Measurements from ENCODE around the gene SEMA6C.

The SEMA6C gene

DNA sequence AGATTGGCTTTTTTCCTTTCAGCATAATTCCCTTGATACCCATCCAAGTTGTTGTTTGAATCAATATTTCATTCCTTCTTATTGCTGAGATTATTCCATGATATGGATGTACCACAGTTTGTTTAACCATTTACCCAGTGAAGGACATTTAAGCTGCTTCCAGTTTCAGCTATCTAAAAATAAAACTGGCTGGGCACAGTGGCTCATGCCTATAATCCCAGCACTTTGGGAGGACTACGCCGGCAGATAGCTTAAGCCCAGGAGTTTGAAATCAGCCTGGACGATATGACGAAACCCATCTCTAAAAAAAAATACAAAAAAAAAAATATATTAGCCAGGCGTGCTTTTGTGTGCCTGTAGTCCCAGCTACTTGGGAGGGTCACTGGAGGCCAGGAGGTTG, 32.6 kb downstream of the SEMA6C start:
- H3K4me3 ChIP-seq (ENCODE audit: low read depth, low read length): no peak overlapping the region
- H3K4me1 ChIP-seq (ENCODE audit: control insufficient read depth, insufficient read depth, low read length): no peaks in the 10 kb centered on the region
- H3K9me3 ChIP-seq (ENCODE audit: control insufficient read depth, insufficient read depth, low read depth, low read length): no peaks in the 10 kb centered on the region
- ChIA-PET POLR2A (no interaction called here), CTCF (interaction anchor here (0.7 to 4.5 kb wide), 2 partner anchors 14 to 18 kb away, joined by 5 to 19 read pairs; no protein-coding TSS in a partner anchor)
- peaks cover 0 to 5% of the 10 kb centered on the region in 2 experiments; a peak in 2 of 3 replicates for H3K36me3 ChIP-seq (ENCODE audit: control insufficient read depth in 2 of 2, insufficient read depth in 1 of 2, low read length in 2 of 2)
- TF ChIP-seq EGR2 (tag by site-specific recombination; IDR thresholded peaks at IDR 0.05; ENCODE audit: low read depth): no peak
- TF ChIP-seq, protein P1, sequence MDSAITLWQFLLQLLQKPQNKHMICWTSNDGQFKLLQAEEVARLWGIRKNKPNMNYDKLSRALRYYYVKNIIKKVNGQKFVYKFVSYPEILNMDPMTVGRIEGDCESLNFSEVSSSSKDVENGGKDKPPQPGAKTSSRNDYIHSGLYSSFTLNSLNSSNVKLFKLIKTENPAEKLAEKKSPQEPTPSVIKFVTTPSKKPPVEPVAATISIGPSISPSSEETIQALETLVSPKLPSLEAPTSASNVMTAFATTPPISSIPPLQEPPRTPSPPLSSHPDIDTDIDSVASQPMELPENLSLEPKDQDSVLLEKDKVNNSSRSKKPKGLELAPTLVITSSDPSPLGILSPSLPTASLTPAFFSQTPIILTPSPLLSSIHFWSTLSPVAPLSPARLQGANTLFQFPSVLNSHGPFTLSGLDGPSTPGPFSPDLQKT (IDR thresholded peaks at IDR 0.05; ENCODE audit: borderline replicate concordance, low read depth, low read length): no peak
- no peak for TF ChIP-seq ZBTB8A (tag by site-specific recombination; IDR thresholded peaks at IDR 0.05)
- TF ChIP-seq ZNF555 (tag by site-specific recombination; conservative IDR thresholded peaks at IDR 0.05): no peak
- no peak for TF ChIP-seq ZNF768 (tag by site-specific recombination; IDR thresholded peaks at IDR 0.05)
- no peak for TF ChIP-seq ZFP41 (tag by site-specific recombination; IDR thresholded peaks at IDR 0.05; ENCODE audit: borderline replicate concordance)
- TF ChIP-seq, protein P2, sequence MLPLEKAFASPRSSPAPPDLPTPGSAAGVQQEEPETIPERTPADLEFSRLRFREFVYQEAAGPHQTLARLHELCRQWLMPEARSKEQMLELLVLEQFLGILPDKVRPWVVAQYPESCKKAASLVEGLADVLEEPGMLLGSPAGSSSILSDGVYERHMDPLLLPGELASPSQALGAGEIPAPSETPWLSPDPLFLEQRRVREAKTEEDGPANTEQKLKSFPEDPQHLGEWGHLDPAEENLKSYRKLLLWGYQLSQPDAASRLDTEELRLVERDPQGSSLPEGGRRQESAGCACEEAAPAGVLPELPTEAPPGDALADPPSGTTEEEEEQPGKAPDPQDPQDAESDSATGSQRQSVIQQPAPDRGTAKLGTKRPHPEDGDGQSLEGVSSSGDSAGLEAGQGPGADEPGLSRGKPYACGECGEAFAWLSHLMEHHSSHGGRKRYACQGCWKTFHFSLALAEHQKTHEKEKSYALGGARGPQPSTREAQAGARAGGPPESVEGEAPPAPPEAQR (tag by site-specific recombination; IDR thresholded peaks at IDR 0.05): no peak
- TF ChIP-seq, protein P3, sequence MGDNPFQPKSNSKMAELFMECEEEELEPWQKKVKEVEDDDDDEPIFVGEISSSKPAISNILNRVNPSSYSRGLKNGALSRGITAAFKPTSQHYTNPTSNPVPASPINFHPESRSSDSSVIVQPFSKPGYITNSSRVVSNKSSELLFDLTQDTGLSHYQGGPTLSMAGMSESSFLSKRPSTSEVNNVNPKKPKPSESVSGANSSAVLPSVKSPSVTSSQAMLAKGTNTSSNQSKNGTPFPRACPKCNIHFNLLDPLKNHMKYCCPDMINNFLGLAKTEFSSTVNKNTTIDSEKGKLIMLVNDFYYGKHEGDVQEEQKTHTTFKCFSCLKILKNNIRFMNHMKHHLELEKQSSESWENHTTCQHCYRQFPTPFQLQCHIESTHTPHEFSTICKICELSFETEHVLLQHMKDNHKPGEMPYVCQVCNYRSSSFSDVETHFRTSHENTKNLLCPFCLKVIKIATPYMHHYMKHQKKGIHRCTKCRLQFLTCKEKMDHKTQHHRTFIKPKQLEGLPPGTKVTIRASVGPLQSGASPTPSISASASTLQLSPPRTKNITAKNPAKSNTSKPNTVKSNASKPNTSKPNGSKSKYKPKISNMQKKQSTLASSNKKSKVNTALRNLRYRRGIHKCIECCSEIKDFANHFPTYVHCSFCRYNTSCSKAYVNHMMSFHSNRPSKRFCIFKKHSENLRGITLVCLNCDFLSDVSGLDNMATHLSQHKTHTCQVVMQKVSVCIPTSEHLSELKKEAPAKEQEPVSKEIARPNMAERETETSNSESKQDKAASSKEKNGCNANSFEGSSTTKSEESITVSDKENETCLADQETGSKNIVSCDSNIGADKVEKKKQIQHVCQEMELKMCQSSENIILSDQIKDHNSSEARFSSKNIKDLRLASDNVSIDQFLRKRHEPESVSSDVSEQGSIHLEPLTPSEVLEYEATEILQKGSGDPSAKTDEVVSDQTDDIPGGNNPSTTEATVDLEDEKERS (tag by site-specific recombination; IDR thresholded peaks at IDR 0.05): no peak
- TF ChIP-seq, protein P4, sequence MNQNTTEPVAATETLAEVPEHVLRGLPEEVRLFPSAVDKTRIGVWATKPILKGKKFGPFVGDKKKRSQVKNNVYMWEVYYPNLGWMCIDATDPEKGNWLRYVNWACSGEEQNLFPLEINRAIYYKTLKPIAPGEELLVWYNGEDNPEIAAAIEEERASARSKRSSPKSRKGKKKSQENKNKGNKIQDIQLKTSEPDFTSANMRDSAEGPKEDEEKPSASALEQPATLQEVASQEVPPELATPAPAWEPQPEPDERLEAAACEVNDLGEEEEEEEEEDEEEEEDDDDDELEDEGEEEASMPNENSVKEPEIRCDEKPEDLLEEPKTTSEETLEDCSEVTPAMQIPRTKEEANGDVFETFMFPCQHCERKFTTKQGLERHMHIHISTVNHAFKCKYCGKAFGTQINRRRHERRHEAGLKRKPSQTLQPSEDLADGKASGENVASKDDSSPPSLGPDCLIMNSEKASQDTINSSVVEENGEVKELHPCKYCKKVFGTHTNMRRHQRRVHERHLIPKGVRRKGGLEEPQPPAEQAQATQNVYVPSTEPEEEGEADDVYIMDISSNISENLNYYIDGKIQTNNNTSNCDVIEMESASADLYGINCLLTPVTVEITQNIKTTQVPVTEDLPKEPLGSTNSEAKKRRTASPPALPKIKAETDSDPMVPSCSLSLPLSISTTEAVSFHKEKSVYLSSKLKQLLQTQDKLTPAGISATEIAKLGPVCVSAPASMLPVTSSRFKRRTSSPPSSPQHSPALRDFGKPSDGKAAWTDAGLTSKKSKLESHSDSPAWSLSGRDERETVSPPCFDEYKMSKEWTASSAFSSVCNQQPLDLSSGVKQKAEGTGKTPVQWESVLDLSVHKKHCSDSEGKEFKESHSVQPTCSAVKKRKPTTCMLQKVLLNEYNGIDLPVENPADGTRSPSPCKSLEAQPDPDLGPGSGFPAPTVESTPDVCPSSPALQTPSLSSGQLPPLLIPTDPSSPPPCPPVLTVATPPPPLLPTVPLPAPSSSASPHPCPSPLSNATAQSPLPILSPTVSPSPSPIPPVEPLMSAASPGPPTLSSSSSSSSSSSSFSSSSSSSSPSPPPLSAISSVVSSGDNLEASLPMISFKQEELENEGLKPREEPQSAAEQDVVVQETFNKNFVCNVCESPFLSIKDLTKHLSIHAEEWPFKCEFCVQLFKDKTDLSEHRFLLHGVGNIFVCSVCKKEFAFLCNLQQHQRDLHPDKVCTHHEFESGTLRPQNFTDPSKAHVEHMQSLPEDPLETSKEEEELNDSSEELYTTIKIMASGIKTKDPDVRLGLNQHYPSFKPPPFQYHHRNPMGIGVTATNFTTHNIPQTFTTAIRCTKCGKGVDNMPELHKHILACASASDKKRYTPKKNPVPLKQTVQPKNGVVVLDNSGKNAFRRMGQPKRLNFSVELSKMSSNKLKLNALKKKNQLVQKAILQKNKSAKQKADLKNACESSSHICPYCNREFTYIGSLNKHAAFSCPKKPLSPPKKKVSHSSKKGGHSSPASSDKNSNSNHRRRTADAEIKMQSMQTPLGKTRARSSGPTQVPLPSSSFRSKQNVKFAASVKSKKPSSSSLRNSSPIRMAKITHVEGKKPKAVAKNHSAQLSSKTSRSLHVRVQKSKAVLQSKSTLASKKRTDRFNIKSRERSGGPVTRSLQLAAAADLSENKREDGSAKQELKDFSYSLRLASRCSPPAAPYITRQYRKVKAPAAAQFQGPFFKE (tag by site-specific recombination; IDR thresholded peaks at IDR 0.05; ENCODE audit: borderline replicate concordance): no peak
- no peak for TF ChIP-seq ZFP3 (tag by site-specific recombination; IDR thresholded peaks at IDR 0.05; ENCODE audit: low read depth)
- TF ChIP-seq ZNF324 (tag by site-specific recombination; IDR thresholded peaks at IDR 0.05): no peak
- no peak for TF ChIP-seq ZNF571 (tag by site-specific recombination; IDR thresholded peaks at IDR 0.05)
- TF ChIP-seq GLIS1 (tag by site-specific recombination; IDR thresholded peaks at IDR 0.05): no peak
- TF ChIP-seq, protein P5, sequence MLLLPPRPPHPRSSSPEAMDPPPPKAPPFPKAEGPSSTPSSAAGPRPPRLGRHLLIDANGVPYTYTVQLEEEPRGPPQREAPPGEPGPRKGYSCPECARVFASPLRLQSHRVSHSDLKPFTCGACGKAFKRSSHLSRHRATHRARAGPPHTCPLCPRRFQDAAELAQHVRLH (tag by site-specific recombination; IDR thresholded peaks at IDR 0.05): no peak
- TF ChIP-seq ZNF626 (tag by site-specific recombination; IDR thresholded peaks at IDR 0.05): no peak
- no peak for TF ChIP-seq BCL11A (tag by site-specific recombination; IDR thresholded peaks at IDR 0.05; ENCODE audit: low read depth)
- TF ChIP-seq ZNF404 (tag by site-specific recombination; IDR thresholded peaks at IDR 0.05): no peak
- TF ChIP-seq, protein P6, sequence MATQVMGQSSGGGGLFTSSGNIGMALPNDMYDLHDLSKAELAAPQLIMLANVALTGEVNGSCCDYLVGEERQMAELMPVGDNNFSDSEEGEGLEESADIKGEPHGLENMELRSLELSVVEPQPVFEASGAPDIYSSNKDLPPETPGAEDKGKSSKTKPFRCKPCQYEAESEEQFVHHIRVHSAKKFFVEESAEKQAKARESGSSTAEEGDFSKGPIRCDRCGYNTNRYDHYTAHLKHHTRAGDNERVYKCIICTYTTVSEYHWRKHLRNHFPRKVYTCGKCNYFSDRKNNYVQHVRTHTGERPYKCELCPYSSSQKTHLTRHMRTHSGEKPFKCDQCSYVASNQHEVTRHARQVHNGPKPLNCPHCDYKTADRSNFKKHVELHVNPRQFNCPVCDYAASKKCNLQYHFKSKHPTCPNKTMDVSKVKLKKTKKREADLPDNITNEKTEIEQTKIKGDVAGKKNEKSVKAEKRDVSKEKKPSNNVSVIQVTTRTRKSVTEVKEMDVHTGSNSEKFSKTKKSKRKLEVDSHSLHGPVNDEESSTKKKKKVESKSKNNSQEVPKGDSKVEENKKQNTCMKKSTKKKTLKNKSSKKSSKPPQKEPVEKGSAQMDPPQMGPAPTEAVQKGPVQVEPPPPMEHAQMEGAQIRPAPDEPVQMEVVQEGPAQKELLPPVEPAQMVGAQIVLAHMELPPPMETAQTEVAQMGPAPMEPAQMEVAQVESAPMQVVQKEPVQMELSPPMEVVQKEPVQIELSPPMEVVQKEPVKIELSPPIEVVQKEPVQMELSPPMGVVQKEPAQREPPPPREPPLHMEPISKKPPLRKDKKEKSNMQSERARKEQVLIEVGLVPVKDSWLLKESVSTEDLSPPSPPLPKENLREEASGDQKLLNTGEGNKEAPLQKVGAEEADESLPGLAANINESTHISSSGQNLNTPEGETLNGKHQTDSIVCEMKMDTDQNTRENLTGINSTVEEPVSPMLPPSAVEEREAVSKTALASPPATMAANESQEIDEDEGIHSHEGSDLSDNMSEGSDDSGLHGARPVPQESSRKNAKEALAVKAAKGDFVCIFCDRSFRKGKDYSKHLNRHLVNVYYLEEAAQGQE (tag by site-specific recombination; IDR thresholded peaks at IDR 0.05): no peak
- no peak for TF ChIP-seq ZNF112 (tag by site-specific recombination; IDR thresholded peaks at IDR 0.05)
- no peak overlapping the region for H3K27ac ChIP-seq (ENCODE audit: extremely low read depth, low read depth, low read length)
